ENCODE results near the gene RAB11FIP3.

Gene RAB11FIP3

GRCh38 chr16:554640-555365, 129.4 kb downstream of the RAB11FIP3 start:
- no peak for DNase-seq (ENCODE audit: low read depth)

GRCh38 chr16:555528-556473, 130.4 kb downstream of the RAB11FIP3 start:
- DNase-seq (ENCODE audit: low read depth) = no peak

- no peak for DNase-seq (ENCODE audit: low read depth)
These were observed 131.2 kb downstream of the RAB11FIP3 start for GRCh38 chr16:556474-557173.

GRCh38 chr16:557463-558297, 132.2 kb downstream of the RAB11FIP3 start:
- no peak for DNase-seq (ENCODE audit: low read depth)

- DNase-seq (ENCODE audit: low read depth) = no peak
These were observed 133.0 kb downstream of the RAB11FIP3 start for GRCh38 chr16:558298-559020.

GRCh38 chr16:559021-559380, 133.6 kb downstream of the RAB11FIP3 start:
- no peak for DNase-seq (ENCODE audit: low read depth)

- no peak for DNase-seq (ENCODE audit: low read depth)
These were observed 134.2 kb downstream of the RAB11FIP3 start for GRCh38 chr16:559411-560203.

GRCh38 chr16:560204-560700, 134.8 kb downstream of the RAB11FIP3 start, which contains the start of gene PRR35:
Gene PRR35 (plus strand): TSS chr16:560394. CDS start chr16:563295, 2,901 bp downstream.
- no peak for DNase-seq (ENCODE audit: low read depth)

- no peak for DNase-seq (ENCODE audit: low read depth)
These were observed 135.4 kb downstream of the RAB11FIP3 start for GRCh38 chr16:560701-561412.

GRCh38 chr16:561413-561794, 136.0 kb downstream of the RAB11FIP3 start:
- no peak for DNase-seq (ENCODE audit: low read depth)

- DNase-seq (ENCODE audit: low read depth) = no peak
These were observed 136.8 kb downstream of the RAB11FIP3 start for GRCh38 chr16:561957-562938.

- no peak for DNase-seq (ENCODE audit: low read depth)
These were observed 137.7 kb downstream of the RAB11FIP3 start for GRCh38 chr16:563072-563644.

- DNase-seq (ENCODE audit: low read depth) = no peak
These were observed 139.4 kb downstream of the RAB11FIP3 start for GRCh38 chr16:564690-565418.

GRCh38 chr16:565419-566330, 140.2 kb downstream of the RAB11FIP3 start:
- no peak for DNase-seq (ENCODE audit: low read depth)

GRCh38 chr16:566475-567372, 141.3 kb downstream of the RAB11FIP3 start, which contains the start of gene NHLRC4:
Gene NHLRC4 (plus strand): TSS chr16:567005. CDS start chr16:568048, 1,043 bp downstream.
- no peak for DNase-seq (ENCODE audit: low read depth)
